Measurements from ENCODE around the gene EGLN3. TPM values are rescaled to one million over a fixed set of nuclear protein-coding genes. Genes with fewer than 3 reads are reported as not detected.

EGLN3 gene
- total RNA-seq, 2 donors from 2014 or later = 10.8 to 11.4 TPM

DNA sequence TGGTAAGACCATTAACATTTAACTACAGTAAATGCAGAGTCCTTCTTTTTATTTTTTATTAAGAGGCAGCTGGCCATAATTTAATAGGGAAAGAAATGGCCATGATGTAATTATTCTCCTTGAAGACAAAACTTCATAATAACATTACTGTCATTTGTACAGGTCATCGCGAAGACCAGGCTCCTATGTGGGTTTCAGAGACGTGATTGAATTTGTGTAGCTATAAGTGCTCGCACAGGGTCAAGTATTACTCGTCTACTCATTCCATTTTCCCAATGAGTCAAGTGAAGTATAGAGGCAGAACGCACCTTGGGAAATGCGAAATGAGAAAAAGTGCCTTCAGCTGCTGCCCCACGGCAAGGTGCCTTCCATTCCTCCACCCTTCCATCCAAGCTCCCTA lies 40.4 kb downstream of the EGLN3 start:
- peaks cover 0 to 10% of the 10 kb centered on the region in 2 donors for H3K4me1 ChIP-seq (ENCODE audit: control insufficient read depth in 1 of 2, low read depth in 2 of 2)
- no peaks in the 10 kb centered on the region for H3K9me3 ChIP-seq
- no peak for ATAC-seq (ENCODE audit: insufficient number of reproducible peaks, low FRiP score, low read depth)
- DNase-seq (ENCODE audit: low spot score) = no peak
- no peaks in the 10 kb centered on the region for H3K27me3 ChIP-seq (replicated peaks; ENCODE audit: insufficient read depth)
- H3K27ac ChIP-seq = no peak overlapping the region
- TF ChIP-seq CTCF (IDR thresholded peaks at IDR 0.05) = no peak
- H3K4me3 ChIP-seq = no peak overlapping the region
- no peaks in the 10 kb centered on the region for H3K36me3 ChIP-seq

- H3K9me3 ChIP-seq = no peaks in the 10 kb centered on the region
- no peak overlapping the region for H3K4me3 ChIP-seq
- no peak for DNase-seq (ENCODE audit: low spot score)
- no peaks in the 10 kb centered on the region for H3K27me3 ChIP-seq (replicated peaks; ENCODE audit: insufficient read depth)
- peaks cover 0 to under 1% of the 10 kb centered on the region in 2 donors for H3K4me1 ChIP-seq (ENCODE audit: control insufficient read depth in 1 of 2, low read depth in 2 of 2)
- no peak overlapping the region for H3K27ac ChIP-seq
- no peak for TF ChIP-seq CTCF (IDR thresholded peaks at IDR 0.05)
- ATAC-seq (ENCODE audit: insufficient number of reproducible peaks, low FRiP score, low read depth) = no peak
- H3K36me3 ChIP-seq = no peaks in the 10 kb centered on the region
Measured at GRCh38 chr14:33909380-33910084, 41.3 kb downstream of the EGLN3 start.

DNA sequence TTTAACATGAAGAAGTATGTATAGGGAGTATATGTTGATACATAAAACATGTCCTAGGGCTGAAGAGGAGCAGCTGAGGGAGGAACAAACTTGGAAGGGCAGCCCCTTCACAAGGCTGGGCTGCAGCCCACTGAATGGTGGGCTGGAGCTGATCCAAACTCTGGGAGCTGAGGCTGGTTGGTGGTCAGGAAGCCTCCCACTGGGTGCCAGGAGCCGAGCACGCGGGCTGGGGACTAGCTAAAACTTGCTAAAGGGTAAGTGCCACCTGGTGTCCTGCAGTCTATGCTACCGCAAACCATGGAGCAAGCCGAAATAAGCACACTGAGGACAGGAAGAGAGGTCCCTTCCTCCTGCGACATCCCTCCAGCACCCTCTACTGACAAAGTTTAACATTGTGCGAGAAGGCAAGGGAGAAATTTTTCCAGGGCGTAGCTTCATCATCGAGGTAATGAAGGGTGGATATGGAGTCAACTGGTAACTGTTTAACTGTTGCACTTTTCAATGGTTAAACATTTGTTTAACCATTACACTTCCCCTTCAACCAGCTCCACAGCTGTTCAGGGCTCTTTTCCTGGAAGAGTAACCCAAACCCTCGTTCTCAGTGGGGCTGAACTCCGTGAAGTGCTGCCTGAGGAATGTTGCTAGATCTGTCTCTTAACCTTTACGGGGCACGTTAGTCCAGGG lies 42.2 kb downstream of the EGLN3 start:
- H3K36me3 ChIP-seq = no peaks in the 10 kb centered on the region
- TF ChIP-seq CTCF (IDR thresholded peaks at IDR 0.05) = no peak
- no peaks in the 10 kb centered on the region for H3K9me3 ChIP-seq
- DNase-seq (ENCODE audit: low spot score) (no peak), ATAC-seq (ENCODE audit: insufficient number of reproducible peaks, low FRiP score, low read depth) (no peak)
- no peaks in the 10 kb centered on the region for H3K27me3 ChIP-seq (replicated peaks; ENCODE audit: insufficient read depth)
- no peak overlapping the region for H3K4me3 ChIP-seq
- no peak overlapping the region for H3K27ac ChIP-seq
- H3K4me1 ChIP-seq (ENCODE audit: control insufficient read depth in 1 of 2, low read depth in 2 of 2) = no peaks in the 10 kb centered on the region

GRCh38 chr14:33906968-33907367 lies 43.9 kb downstream of the EGLN3 start:
- H3K27ac ChIP-seq = no peak overlapping the region
- TF ChIP-seq CTCF (IDR thresholded peaks at IDR 0.05) = no peak
- no peaks in the 10 kb centered on the region for H3K36me3 ChIP-seq
- no peaks in the 10 kb centered on the region for H3K9me3 ChIP-seq
- no peaks in the 10 kb centered on the region for H3K4me1 ChIP-seq (ENCODE audit: control insufficient read depth in 1 of 2, low read depth in 2 of 2)
- no peak overlapping the region for H3K4me3 ChIP-seq
- ATAC-seq (ENCODE audit: insufficient number of reproducible peaks, low FRiP score, low read depth) (no peak), DNase-seq (ENCODE audit: low spot score) (no peak)
- no peaks in the 10 kb centered on the region for H3K27me3 ChIP-seq (replicated peaks; ENCODE audit: insufficient read depth)

- no peaks in the 10 kb centered on the region for H3K27me3 ChIP-seq (replicated peaks; ENCODE audit: insufficient read depth)
- no peak overlapping the region for H3K4me3 ChIP-seq
- TF ChIP-seq CTCF (IDR thresholded peaks at IDR 0.05) = no peak
- ATAC-seq (ENCODE audit: insufficient number of reproducible peaks, low FRiP score, low read depth) (no peak), DNase-seq (ENCODE audit: low spot score) (no peak)
- H3K27ac ChIP-seq = no peak overlapping the region
- no peaks in the 10 kb centered on the region for H3K4me1 ChIP-seq (ENCODE audit: control insufficient read depth in 1 of 2, low read depth in 2 of 2)
- no peaks in the 10 kb centered on the region for H3K9me3 ChIP-seq
- no peaks in the 10 kb centered on the region for H3K36me3 ChIP-seq
Measured at GRCh38 chr14:33904609-33905008, 46.3 kb downstream of the EGLN3 start.
